WTC11 (cell line): Measurements from ENCODE around the gene A1CF. TPM values are rescaled to one million over a fixed set of nuclear protein-coding genes. Genes with fewer than 3 reads are reported as not detected.
"Not testable (repeated sequence)": the region's sequence is repeated elsewhere in the genome, so short reads cannot be mapped to it uniquely, and the experiment has no call there.

Experiments
- ATAC-seq: fragments of 200-7000 bp; cut with Tn5 transposase; 2 replicates; pipeline ENCODE4 v1.10.0; 2021; ENCODE audit warnings: mild to moderate bottlenecking, moderate library complexity
- CTCF ChIA-PET: fragments of 300-600 bp; sonication (Branson Sonifier 250); formaldehyde crosslinking; loops from one replicate; lab custom pipeline; 2021; ENCODE audit warnings: antibody characterized with exemption; lab: Charles Lee
- POLR2A ChIA-PET: fragments of 350-600 bp; sonication (Branson Sonifier 250); formaldehyde crosslinking; loops from one replicate; lab custom pipeline; 2021; ENCODE audit warnings: antibody characterized with exemption; lab: Charles Lee
- DNase-seq: peaks from one replicate; pipeline ENCODE4 v3.0.0; 2021; ENCODE audit warnings: low spot score
- H3K27ac Mint-ChIP-seq: 2 replicates; pipeline ENCODE4 v1.8.0; 2021; ENCODE audit warnings: mixed read lengths
- H3K27me3 Mint-ChIP-seq: 2 replicates; pipeline ENCODE4 v1.8.0; 2021; ENCODE audit warnings: low read depth, mild to moderate bottlenecking, moderate library complexity, mixed read lengths
- H3K36me3 Mint-ChIP-seq: 2 replicates; pipeline ENCODE4 v1.8.0; 2021; ENCODE audit warnings: mixed read lengths
- H3K4me1 Mint-ChIP-seq: 2 replicates; pipeline ENCODE4 v1.8.0; 2022; ENCODE audit warnings: mixed read lengths
- H3K4me3 Mint-ChIP-seq: 2 replicates; pipeline ENCODE4 v1.8.0; 2021; ENCODE audit warnings: mild to moderate bottlenecking, moderate library complexity, mixed read lengths
- H3K9me3 Mint-ChIP-seq: 2 replicates; pipeline ENCODE4 v1.8.0; 2021; ENCODE audit warnings: mixed read lengths
- ATF1 ChIP-seq: sonication (generic); formaldehyde crosslinking; IDR thresholded peaks from 2 replicates; pipeline ENCODE4 v1.8.1; 2023; ENCODE audit warnings: mild to moderate bottlenecking, moderate library complexity, missing genetic modification reagents
- ETV6 ChIP-seq: sonication (generic); formaldehyde crosslinking; IDR thresholded peaks from 2 replicates; pipeline ENCODE4 v1.8.1; 2022; ENCODE audit warnings: mild to moderate bottlenecking, missing genetic modification reagents
- JAZF1 ChIP-seq: fragments of 250-450 bp; sonication (Bioruptor Pico); IDR thresholded peaks from 2 replicates; pipeline ENCODE4 v1.9.0; 2021; ENCODE audit warnings: moderate library complexity, mild to moderate bottlenecking, inconsistent platforms
- PRRX2 ChIP-seq: fragments of 250-450 bp; sonication (Bioruptor Pico); IDR thresholded peaks from 2 replicates; pipeline ENCODE4 v1.8.0; 2021; ENCODE audit warnings: mild to moderate bottlenecking
- RORB ChIP-seq: fragments of 250-450 bp; sonication (Bioruptor Pico); IDR thresholded peaks from 2 replicates; pipeline ENCODE4 v1.9.0; 2021; ENCODE audit warnings: mild to moderate bottlenecking
- ZNF232 ChIP-seq: sonication (generic); formaldehyde crosslinking; IDR thresholded peaks from 2 replicates; pipeline ENCODE4 v1.8.0; 2022; ENCODE audit warnings: mild to moderate bottlenecking, missing genetic modification reagents
- ZNF317 ChIP-seq: sonication (generic); formaldehyde crosslinking; IDR thresholded peaks from 2 replicates; pipeline ENCODE4 v1.8.1; 2023; ENCODE audit warnings: low read depth, mild to moderate bottlenecking, moderate library complexity, missing genetic modification reagents, borderline replicate concordance
- ZNF671 ChIP-seq: fragments of 250-450 bp; sonication (Bioruptor Pico); IDR thresholded peaks from 2 replicates; pipeline ENCODE4 v1.8.0; 2021; ENCODE audit warnings: mild to moderate bottlenecking
- total RNA-seq: library from RNA; stranded (reverse); gene quantifications from 3 replicates; pipeline ENCODE4 v1.2.3, GENCODE V29; 2021
- TF ChIP-seq, protein P1 (sequence below): sonication (generic); formaldehyde crosslinking; IDR thresholded peaks from 2 replicates; pipeline ENCODE4 v1.8.1; 2023; ENCODE audit warnings: mild to moderate bottlenecking, missing genetic modification reagents, moderate library complexity
- TF ChIP-seq, protein P2 (sequence below): sonication (generic); formaldehyde crosslinking; IDR thresholded peaks from 2 replicates; pipeline ENCODE4 v1.8.1; 2023; ENCODE audit warnings: mild to moderate bottlenecking, missing genetic modification reagents
- TF ChIP-seq, protein P3 (sequence below): sonication (generic); formaldehyde crosslinking; IDR thresholded peaks from 2 replicates; pipeline ENCODE4 v1.8.1; 2022; ENCODE audit warnings: mild to moderate bottlenecking, moderate library complexity, missing genetic modification reagents
- TF ChIP-seq, protein P4 (sequence below): sonication (generic); formaldehyde crosslinking; IDR thresholded peaks from 2 replicates; pipeline ENCODE4 v1.8.0; 2023; ENCODE audit warnings: missing genetic modification reagents
- TF ChIP-seq, protein P5 (sequence below): sonication (generic); formaldehyde crosslinking; IDR thresholded peaks from 2 replicates; pipeline ENCODE4 v1.8.0; 2022; ENCODE audit warnings: mild to moderate bottlenecking, missing genetic modification reagents
- TF ChIP-seq, protein P6 (sequence below): fragments of 250-450 bp; sonication (Bioruptor Pico); IDR thresholded peaks from 2 replicates; pipeline ENCODE4 v1.8.0; 2021; ENCODE audit warnings: mild to moderate bottlenecking
- TF ChIP-seq, protein P7 (sequence below): fragments of 250-450 bp; sonication (Bioruptor Pico); IDR thresholded peaks from 2 replicates; pipeline ENCODE4 v1.9.0; 2021; ENCODE audit warnings: mild to moderate bottlenecking, borderline replicate concordance

The A1CF gene
- total RNA-seq, 1 experiment from 2014 or later, result 0.07 TPM

DNA sequence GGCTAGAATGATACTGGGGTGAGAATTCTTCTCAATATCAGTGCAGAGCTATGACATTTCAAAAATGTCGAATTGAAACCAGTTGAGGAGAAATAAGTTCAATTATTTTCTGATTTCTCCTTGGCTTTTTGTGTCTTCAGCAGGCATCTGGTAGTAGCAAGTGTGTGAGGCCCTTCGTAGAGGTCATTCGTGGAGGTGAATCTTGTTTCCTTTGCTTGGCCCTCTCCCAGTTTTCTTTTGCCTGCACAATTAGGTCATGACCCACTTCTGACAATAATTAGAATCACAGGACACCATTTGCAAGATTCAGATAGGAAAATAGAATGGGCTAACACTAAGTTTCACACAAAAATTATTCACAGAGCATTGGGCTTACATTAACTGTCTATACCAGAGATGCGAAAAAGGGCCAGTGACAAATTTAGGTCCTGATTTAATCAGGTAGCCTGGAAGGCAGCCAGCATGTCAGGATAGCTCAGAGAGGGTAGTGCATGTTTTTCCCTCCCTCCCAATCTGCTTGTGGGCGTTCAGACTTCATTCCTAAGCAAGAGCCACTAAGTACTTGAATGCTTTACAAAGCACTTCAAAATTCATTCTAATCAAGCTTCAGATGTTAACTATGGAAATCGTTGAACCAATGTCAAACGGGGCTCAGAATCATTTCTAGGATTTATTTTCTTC lies 24.0 kb upstream of the A1CF start:
- no peak overlapping the region for H3K27ac Mint-ChIP-seq
- CTCF ChIA-PET, result no interaction called here
- H3K4me3 Mint-ChIP-seq, result no peak overlapping the region
- no peaks in the 10 kb centered on the region for H3K36me3 Mint-ChIP-seq
- H3K9me3 Mint-ChIP-seq, result no peaks in the 10 kb centered on the region
- POLR2A ChIA-PET, result no interaction called here
- no peak for DNase-seq
- TF ChIP-seq, protein P1, sequence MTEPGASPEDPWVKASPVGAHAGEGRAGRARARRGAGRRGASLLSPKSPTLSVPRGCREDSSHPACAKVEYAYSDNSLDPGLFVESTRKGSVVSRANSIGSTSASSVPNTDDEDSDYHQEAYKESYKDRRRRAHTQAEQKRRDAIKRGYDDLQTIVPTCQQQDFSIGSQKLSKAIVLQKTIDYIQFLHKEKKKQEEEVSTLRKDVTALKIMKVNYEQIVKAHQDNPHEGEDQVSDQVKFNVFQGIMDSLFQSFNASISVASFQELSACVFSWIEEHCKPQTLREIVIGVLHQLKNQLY, result no peak
- TF ChIP-seq, protein P2, sequence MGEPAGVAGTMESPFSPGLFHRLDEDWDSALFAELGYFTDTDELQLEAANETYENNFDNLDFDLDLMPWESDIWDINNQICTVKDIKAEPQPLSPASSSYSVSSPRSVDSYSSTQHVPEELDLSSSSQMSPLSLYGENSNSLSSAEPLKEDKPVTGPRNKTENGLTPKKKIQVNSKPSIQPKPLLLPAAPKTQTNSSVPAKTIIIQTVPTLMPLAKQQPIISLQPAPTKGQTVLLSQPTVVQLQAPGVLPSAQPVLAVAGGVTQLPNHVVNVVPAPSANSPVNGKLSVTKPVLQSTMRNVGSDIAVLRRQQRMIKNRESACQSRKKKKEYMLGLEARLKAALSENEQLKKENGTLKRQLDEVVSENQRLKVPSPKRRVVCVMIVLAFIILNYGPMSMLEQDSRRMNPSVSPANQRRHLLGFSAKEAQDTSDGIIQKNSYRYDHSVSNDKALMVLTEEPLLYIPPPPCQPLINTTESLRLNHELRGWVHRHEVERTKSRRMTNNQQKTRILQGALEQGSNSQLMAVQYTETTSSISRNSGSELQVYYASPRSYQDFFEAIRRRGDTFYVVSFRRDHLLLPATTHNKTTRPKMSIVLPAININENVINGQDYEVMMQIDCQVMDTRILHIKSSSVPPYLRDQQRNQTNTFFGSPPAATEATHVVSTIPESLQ (CRISPR knock-in tag), result no peak
- TF ChIP-seq, protein P3, sequence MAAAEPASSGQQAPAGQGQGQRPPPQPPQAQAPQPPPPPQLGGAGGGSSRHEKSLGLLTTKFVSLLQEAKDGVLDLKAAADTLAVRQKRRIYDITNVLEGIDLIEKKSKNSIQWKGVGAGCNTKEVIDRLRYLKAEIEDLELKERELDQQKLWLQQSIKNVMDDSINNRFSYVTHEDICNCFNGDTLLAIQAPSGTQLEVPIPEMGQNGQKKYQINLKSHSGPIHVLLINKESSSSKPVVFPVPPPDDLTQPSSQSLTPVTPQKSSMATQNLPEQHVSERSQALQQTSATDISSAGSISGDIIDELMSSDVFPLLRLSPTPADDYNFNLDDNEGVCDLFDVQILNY, result no peak
- TF ChIP-seq, protein P4, sequence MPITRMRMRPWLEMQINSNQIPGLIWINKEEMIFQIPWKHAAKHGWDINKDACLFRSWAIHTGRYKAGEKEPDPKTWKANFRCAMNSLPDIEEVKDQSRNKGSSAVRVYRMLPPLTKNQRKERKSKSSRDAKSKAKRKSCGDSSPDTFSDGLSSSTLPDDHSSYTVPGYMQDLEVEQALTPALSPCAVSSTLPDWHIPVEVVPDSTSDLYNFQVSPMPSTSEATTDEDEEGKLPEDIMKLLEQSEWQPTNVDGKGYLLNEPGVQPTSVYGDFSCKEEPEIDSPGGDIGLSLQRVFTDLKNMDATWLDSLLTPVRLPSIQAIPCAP (CRISPR knock-in tag), result no peak
- no peak for TF ChIP-seq JAZF1 (CRISPR knock-in tag)
- no peak for TF ChIP-seq RORB (CRISPR knock-in tag)
- no peak for TF ChIP-seq ZNF671 (CRISPR knock-in tag)
- TF ChIP-seq ETV6, result no peak
- TF ChIP-seq ZNF317, result no peak
- TF ChIP-seq PRRX2, result no peak
- no peak for TF ChIP-seq ZNF232 (CRISPR knock-in tag)
- TF ChIP-seq, protein P5, sequence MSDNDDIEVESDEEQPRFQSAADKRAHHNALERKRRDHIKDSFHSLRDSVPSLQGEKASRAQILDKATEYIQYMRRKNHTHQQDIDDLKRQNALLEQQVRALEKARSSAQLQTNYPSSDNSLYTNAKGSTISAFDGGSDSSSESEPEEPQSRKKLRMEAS, result no peak
- TF ChIP-seq ATF1 (CRISPR knock-in tag), result no peak
- TF ChIP-seq, protein P6, sequence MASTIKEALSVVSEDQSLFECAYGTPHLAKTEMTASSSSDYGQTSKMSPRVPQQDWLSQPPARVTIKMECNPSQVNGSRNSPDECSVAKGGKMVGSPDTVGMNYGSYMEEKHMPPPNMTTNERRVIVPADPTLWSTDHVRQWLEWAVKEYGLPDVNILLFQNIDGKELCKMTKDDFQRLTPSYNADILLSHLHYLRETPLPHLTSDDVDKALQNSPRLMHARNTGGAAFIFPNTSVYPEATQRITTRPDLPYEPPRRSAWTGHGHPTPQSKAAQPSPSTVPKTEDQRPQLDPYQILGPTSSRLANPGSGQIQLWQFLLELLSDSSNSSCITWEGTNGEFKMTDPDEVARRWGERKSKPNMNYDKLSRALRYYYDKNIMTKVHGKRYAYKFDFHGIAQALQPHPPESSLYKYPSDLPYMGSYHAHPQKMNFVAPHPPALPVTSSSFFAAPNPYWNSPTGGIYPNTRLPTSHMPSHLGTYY (CRISPR knock-in tag), result no peak
- H3K4me1 Mint-ChIP-seq, result no peaks in the 10 kb centered on the region
- peaks cover 2% of the 10 kb centered on the region; the same call in 1 of the 2 replicates for H3K27me3 Mint-ChIP-seq
- no peak for ATAC-seq

DNA sequence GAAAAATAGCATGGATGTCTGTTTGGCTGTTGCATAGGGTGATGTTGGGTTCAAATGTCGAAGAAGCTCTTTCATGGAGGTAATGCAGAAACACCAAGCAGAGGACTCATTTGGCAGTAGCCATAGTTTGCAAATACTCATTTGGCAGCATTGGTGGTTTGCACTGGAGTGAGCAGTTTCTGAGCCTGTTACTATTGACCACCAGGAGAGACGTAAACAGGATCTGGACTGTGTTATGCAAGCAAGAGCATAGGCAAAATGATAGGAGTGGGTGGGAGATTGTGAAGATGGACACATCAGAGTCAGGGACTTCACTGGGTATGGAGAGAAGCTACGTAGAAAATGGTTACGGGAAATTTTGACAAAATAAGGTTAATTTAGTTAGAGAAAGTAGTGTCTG lies 22.9 kb upstream of the A1CF start:
- H3K27me3 Mint-ChIP-seq, result peaks cover 2% of the 10 kb centered on the region; the same call in 1 of the 2 replicates
- TF ChIP-seq, protein P7, sequence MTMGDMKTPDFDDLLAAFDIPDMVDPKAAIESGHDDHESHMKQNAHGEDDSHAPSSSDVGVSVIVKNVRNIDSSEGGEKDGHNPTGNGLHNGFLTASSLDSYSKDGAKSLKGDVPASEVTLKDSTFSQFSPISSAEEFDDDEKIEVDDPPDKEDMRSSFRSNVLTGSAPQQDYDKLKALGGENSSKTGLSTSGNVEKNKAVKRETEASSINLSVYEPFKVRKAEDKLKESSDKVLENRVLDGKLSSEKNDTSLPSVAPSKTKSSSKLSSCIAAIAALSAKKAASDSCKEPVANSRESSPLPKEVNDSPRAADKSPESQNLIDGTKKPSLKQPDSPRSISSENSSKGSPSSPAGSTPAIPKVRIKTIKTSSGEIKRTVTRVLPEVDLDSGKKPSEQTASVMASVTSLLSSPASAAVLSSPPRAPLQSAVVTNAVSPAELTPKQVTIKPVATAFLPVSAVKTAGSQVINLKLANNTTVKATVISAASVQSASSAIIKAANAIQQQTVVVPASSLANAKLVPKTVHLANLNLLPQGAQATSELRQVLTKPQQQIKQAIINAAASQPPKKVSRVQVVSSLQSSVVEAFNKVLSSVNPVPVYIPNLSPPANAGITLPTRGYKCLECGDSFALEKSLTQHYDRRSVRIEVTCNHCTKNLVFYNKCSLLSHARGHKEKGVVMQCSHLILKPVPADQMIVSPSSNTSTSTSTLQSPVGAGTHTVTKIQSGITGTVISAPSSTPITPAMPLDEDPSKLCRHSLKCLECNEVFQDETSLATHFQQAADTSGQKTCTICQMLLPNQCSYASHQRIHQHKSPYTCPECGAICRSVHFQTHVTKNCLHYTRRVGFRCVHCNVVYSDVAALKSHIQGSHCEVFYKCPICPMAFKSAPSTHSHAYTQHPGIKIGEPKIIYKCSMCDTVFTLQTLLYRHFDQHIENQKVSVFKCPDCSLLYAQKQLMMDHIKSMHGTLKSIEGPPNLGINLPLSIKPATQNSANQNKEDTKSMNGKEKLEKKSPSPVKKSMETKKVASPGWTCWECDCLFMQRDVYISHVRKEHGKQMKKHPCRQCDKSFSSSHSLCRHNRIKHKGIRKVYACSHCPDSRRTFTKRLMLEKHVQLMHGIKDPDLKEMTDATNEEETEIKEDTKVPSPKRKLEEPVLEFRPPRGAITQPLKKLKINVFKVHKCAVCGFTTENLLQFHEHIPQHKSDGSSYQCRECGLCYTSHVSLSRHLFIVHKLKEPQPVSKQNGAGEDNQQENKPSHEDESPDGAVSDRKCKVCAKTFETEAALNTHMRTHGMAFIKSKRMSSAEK (CRISPR knock-in tag), result no peak
- H3K27ac Mint-ChIP-seq, result no peak overlapping the region
- H3K9me3 Mint-ChIP-seq, result peaks cover 4% of the 10 kb centered on the region; the same call in 1 of the 2 replicates
- no peak for DNase-seq
- H3K36me3 Mint-ChIP-seq, result no peaks in the 10 kb centered on the region
- no peaks in the 10 kb centered on the region for H3K4me1 Mint-ChIP-seq
- ChIA-PET CTCF (no interaction called here), POLR2A (no interaction called here)
- no peak overlapping the region for H3K4me3 Mint-ChIP-seq
- no peak for ATAC-seq

DNA sequence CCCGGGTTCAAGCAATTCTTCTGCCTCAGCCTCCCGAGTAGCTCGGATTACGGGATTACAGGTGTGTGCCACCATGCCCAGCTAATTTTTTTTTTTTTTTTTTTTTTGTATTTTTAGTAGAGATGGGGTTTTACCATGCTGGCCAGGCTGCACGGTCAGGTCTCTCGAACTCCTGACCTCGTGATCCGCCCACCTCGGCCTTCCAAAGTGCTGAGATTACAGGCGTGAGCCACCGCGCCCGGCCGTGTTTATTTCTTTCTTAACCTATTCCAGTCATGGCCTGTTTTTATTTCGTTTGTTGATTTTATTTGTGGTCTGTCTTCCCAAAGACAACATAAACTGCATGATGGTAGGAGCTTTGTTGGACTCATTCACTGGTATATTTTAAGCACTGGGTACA lies 20.4 kb upstream of the A1CF start:
- DNase-seq, H3K27me3 Mint-ChIP-seq, H3K4me3 Mint-ChIP-seq, H3K27ac Mint-ChIP-seq, H3K36me3 Mint-ChIP-seq, H3K9me3 Mint-ChIP-seq, CTCF ChIA-PET, POLR2A ChIA-PET, H3K4me1 Mint-ChIP-seq, ATAC-seq: not testable (repeated sequence)
